Measurements from ENCODE around the gene EIF1.

EIF1 gene

DNA sequence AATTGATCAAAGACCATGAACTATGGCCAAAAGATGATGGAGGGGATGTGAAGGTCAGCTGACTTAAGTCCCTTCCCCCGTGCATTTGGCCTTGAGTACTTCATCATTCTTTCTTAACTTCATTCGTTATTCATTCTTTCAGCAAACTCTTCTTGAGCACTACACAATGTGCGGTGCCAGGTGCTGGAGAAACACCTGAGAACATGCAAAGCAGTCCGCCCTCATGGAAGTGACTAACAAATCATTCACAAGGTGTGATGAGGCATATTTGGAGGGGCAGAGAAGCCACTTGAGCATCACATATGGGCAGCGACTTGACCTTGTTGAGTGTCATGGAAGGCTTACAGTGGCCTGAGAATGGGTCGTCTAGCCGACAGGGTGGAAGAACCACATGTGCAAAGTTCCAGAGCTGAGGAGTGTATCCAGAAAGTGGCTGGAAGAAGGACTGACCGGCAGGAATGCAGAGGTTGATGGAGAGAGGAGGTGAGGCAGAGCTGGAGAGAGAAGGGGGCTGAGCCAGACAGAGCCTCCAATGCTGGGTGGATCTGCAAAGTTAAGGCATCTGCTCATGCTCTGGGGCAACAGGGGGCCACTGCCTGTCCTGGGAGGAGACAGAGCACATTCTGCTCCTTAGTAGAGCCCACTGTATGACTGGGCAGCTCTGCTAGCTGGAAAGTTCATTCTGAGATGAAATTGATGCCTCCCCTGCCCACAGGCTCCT lies 25.1 kb upstream of the EIF1 start:
- Histone ChIP-seq H3K27ac (no peak overlapping the region), H3K4me2 (0 out of 22 replicates have a peak overlapping the region, but pooled peaks of 1 of the 11 experiments have one; percentile 18), H3K4me1 (peaks cover 26 to 40% (median 33%) of the 10 kb centered on the region in 10 experiments), H3K9ac (no peak overlapping the region), H3K36me3 (no peaks in the 10 kb centered on the region), H4K20me1 (no peaks in the 10 kb centered on the region), H3K9me3 (replicated peaks in 1 of 11) (no peaks in the 10 kb centered on the region), H3K4me3 (no peak overlapping the region), H3K27me3 (no peaks in the 10 kb centered on the region)
- no peak for TF ChIP-seq Cebpa-rat (IDR thresholded peaks at IDR 0.05)

DNA sequence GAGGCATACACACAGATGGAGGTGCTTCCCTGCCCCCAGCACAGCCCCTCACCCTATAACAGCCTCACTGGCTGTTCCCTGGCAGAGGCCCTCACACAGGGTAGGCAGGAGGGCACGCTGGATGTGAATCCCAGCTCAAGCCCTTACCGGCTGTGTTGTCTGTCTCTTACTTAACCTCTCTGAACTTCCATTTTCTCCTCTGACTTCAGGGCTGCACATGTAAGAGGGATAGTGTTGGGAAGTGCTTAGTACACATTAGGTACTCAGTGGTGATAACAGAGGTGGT lies 24.6 kb upstream of the EIF1 start:
- no peak overlapping the region for H3K4me2 ChIP-seq
- H3K9ac ChIP-seq = no peak overlapping the region
- no peaks in the 10 kb centered on the region for H3K9me3 ChIP-seq (replicated peaks in 1 of 11)
- no peaks in the 10 kb centered on the region for H3K36me3 ChIP-seq
- no peak overlapping the region for H3K4me3 ChIP-seq
- no peak overlapping the region for H3K27ac ChIP-seq
- H3K4me1 ChIP-seq = peaks cover 26 to 41% (median 36%) of the 10 kb centered on the region in 10 experiments
- H4K20me1 ChIP-seq = no peaks in the 10 kb centered on the region
- no peak for TF ChIP-seq Cebpa-rat (IDR thresholded peaks at IDR 0.05)
- no peaks in the 10 kb centered on the region for H3K27me3 ChIP-seq

DNA sequence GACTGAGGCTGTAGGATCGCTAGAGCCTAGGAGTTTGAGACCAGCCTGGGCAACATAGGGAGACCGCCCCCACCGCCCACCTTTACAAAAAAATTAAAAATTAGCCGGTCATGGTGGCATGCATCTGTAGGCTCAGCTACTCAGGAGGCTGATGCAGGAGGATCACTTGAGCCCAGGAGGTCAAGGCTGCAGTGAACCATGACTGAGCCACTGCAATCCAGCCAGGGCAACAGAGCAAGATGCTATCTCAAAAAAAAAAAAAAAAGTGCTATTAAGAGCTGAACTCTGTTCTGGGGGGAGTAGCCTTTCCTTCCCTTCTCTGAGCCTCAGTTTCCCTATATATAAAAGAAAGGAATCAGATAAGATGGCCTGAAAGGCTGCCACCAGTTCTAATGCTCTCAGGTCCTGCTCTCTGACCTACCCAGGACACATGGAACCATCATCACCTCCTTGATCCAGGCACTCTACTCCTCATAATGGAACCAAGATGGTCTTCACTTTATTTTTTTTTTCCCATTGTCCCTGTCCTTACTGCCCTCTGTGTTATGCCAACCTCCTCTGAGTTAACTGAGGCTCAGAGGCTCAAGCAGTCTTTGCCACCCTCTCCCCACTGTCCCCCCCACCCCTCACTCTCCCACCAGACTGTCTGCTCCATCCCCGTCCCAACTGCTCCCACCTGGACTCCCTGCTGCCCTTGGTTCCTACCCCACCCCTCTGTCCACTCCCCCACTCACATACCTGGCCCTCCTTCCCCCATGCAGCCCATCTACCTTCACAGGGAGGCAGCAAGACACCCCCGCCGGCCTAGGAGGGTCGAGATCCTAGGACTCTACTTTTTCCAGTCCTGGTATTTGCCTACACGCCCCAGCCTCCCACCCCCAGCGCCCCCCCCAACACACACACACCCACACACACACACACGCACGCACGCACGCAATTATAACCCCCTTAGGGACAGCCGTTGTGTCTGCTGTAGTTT lies 23.8 kb upstream of the EIF1 start:
- Histone ChIP-seq H3K4me3 (peak overlapping the region in 9 of 10 experiments; percentile 52 to 62 (median 56); a peak in 14 of 20 replicates), H3K9ac (peak overlapping the region in 7 of 11 experiments; percentile 74 to 79 (median 77); a peak in 12 of 22 replicates), H3K27me3 (no peaks in the 10 kb centered on the region), H3K9me3 (replicated peaks in 1 of 11) (no peaks in the 10 kb centered on the region), H3K27ac (peak overlapping the region in 3 of 11 experiments; percentile 84 to 87 (median 86); a peak in 5 of 22 replicates), H4K20me1 (no peaks in the 10 kb centered on the region), H3K36me3 (no peaks in the 10 kb centered on the region), H3K4me2 (peak overlapping the region; percentile 75 to 100 (median 94)), H3K4me1 (peaks cover 26 to 47% (median 41%) of the 10 kb centered on the region in 10 experiments)
- TF ChIP-seq Cebpa-rat (IDR thresholded peaks at IDR 0.05) = no peak

DNA sequence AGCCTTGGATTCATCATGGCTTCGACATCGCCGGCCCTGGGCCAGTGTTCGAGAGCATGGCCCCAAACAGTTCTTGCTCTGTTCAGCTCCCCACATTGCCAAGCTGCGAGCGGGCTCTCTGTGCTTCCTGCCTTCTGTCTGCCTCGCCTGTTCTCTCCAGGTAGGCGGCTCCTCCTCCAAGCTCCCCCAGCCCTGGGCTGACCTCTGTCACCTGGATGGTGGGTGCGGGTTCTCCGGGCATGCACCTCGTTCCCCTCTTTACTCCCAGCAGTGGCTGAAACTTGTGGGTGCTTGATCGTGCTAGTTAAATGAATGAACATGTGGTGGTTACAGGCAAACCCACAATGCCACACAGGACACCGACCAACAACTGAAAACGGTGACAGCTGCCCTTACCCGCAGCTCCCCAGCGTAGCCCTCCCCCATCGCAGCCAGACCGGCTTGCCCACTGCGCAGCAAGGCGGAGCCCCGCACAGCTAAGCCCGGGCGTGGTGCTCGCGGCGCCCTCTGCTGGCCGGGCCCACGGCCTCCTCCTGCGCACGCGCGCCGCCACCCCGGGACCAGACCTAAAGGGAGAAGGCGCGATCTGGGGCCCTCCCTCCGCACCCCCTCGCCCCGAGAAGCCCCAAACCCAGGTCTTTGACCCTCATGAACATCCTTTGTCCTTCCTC lies 23.0 kb upstream of the EIF1 start:
- peak overlapping the region; percentile 39 to 62 (median 56) for H3K4me3 ChIP-seq
- H3K4me1 ChIP-seq = peaks cover 34 to 55% (median 50%) of the 10 kb centered on the region in 10 experiments
- H3K27me3 ChIP-seq = no peaks in the 10 kb centered on the region
- peak overlapping the region; percentile 75 to 100 (median 94) for H3K4me2 ChIP-seq
- no peaks in the 10 kb centered on the region for H3K36me3 ChIP-seq
- H3K9me3 ChIP-seq (replicated peaks in 1 of 11) = no peaks in the 10 kb centered on the region
- TF ChIP-seq Cebpa-rat (IDR thresholded peaks at IDR 0.05) = no peak
- H3K9ac ChIP-seq = peak overlapping the region; percentile 64 to 80 (median 75)
- no peaks in the 10 kb centered on the region for H4K20me1 ChIP-seq
- peak overlapping the region; percentile 58 to 88 (median 78); a peak in 21 of 22 replicates for H3K27ac ChIP-seq

DNA sequence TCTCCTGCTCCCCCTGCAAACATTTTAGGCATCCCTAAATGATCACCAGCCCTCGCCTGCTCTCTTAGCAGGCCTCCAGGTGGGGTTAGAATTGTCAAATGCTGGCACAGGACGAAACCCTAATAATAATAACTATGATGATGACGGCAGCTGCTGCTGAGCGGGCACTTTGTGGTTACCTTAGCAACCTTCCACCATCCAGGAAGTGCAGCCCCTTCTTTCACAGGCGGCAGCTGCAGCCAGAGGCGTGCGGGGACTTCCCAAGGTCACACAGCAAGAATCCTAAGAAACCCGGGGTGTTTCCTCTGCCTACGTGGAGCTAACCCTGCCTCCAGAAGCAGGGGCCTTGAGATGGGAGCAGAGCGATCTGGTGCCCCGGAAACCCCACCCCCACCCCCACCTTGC lies 22.4 kb upstream of the EIF1 start:
- peak overlapping the region; percentile 75 to 100 (median 94) for H3K4me2 ChIP-seq
- H3K9ac ChIP-seq = peak overlapping the region; percentile 64 to 80 (median 75)
- peaks cover 39 to 58% (median 55%) of the 10 kb centered on the region in 10 experiments for H3K4me1 ChIP-seq
- H3K4me3 ChIP-seq = peak overlapping the region; percentile 39 to 62 (median 56); a peak in 19 of 20 replicates
- TF ChIP-seq Cebpa-rat (IDR thresholded peaks at IDR 0.05) = no peak
- H4K20me1 ChIP-seq = no peaks in the 10 kb centered on the region
- no peaks in the 10 kb centered on the region for H3K27me3 ChIP-seq
- H3K27ac ChIP-seq = peak overlapping the region; percentile 58 to 88 (median 78); a peak in 21 of 22 replicates
- H3K36me3 ChIP-seq = no peaks in the 10 kb centered on the region
- H3K9me3 ChIP-seq (replicated peaks in 1 of 11) = no peaks in the 10 kb centered on the region

DNA sequence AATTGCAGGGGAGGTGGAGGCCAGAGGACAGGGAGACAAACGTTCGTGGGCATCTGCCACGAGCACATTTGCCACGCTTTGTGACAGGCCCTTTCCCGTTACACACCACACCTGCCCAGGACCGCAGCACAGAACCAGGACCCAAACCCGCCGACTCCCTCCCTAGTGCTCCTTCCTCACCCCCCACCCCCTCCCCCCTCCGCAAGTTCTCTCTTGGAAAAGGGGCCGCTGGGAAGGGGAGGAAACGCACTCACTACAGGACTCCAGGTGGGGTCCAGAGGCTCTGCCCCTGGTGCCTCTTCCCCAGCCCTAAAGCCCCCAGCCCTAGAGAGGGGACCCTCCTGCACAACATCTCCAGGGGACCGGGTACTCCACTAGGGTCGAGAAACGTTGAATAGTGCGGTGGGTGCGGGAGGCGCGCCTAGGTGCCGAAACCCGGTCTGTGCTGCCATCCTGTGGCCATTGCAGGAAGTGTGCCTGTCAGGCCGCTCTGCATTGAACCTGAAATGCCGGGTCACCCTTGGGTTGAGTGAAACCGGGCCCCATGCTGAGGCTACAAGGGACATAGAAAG lies 21.9 kb upstream of the EIF1 start:
- H3K4me1 ChIP-seq = peaks cover 39 to 58% (median 55%) of the 10 kb centered on the region in 10 experiments
- H3K27ac ChIP-seq = peak overlapping the region; percentile 58 to 88 (median 78); a peak in 19 of 22 replicates
- H4K20me1 ChIP-seq = no peaks in the 10 kb centered on the region
- no peaks in the 10 kb centered on the region for H3K9me3 ChIP-seq (replicated peaks in 1 of 11)
- no peak for TF ChIP-seq Cebpa-rat (IDR thresholded peaks at IDR 0.05)
- no peaks in the 10 kb centered on the region for H3K36me3 ChIP-seq
- H3K9ac ChIP-seq = peak overlapping the region; percentile 64 to 80 (median 75); a peak in 20 of 22 replicates
- peak overlapping the region; percentile 75 to 100 (median 94) for H3K4me2 ChIP-seq
- H3K27me3 ChIP-seq = no peaks in the 10 kb centered on the region
- H3K4me3 ChIP-seq = peak overlapping the region in 9 of 10 experiments; percentile 33 to 62 (median 56); a peak in 17 of 20 replicates

DNA sequence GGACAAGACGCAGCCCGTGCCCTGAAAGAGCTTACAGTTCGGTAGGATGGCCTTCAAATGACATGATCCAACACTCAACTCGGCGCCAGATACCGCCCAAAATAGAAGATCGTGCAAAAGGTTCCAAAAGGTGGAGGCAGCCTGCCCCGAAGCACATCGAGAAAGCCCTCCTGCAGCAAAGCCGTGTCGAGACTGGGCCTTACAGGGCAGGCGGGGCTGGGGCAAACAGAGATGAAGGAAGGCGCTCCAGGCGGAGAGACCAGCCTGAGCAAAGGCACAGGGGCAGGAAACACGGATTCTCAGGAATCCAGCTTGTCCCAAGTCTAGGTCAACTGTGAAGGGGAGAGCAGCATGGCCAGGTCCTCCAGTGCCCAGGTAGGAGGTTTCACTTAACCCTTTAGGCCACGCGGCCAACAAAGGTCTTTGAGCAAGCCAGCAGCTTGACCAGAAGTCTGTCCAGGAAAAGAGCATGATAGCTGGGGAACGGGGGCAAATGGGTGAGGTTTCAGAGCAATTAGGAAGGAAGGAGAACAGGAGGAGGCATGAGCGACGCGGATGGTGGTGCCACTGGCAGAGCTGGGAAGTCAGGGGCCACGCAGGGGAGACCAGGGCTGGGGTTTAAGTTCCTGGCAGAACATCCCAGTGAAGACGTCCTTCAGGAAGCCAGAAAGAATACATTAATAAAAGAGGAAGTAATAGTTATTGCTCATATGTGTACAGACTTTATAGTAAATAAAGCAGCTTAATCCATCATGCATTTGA lies 21.2 kb upstream of the EIF1 start:
- Histone ChIP-seq H4K20me1 (no peaks in the 10 kb centered on the region), H3K27ac (peak overlapping the region in 10 of 11 experiments; percentile 18 to 88 (median 76); a peak in 19 of 22 replicates), H3K4me2 (peak overlapping the region; percentile 75 to 100 (median 94)), H3K4me3 (peak overlapping the region in 3 of 10 experiments; percentile 1 to 62 (median 60); a peak in 3 of 20 replicates), H3K36me3 (no peaks in the 10 kb centered on the region), H3K27me3 (no peaks in the 10 kb centered on the region), H3K4me1 (peaks cover 39 to 63% (median 55%) of the 10 kb centered on the region in 10 experiments), H3K9ac (peak overlapping the region in 9 of 11 experiments; percentile 71 to 80 (median 77); a peak in 13 of 22 replicates), H3K9me3 (replicated peaks in 1 of 11) (no peaks in the 10 kb centered on the region)
- TF ChIP-seq Cebpa-rat (IDR thresholded peaks at IDR 0.05) = no peak
